ENCODE results near the gene FSTL4.

FSTL4 gene

GRCh38 chr5:133235696-133236426, 376.5 kb downstream of the FSTL4 start:
- no peak for DNase-seq (ENCODE audit: low spot score)
- no peak for TF ChIP-seq CTCF (IDR thresholded peaks at IDR 0.05; ENCODE audit: borderline replicate concordance, control extremely low read depth, extremely low read depth, insufficient read depth, missing control alignments)
- in situ Hi-C loops (cut with MboI; ENCODE audit: low sequenced_read_pairs, unreplicated experiment), result no loop called here

DNA sequence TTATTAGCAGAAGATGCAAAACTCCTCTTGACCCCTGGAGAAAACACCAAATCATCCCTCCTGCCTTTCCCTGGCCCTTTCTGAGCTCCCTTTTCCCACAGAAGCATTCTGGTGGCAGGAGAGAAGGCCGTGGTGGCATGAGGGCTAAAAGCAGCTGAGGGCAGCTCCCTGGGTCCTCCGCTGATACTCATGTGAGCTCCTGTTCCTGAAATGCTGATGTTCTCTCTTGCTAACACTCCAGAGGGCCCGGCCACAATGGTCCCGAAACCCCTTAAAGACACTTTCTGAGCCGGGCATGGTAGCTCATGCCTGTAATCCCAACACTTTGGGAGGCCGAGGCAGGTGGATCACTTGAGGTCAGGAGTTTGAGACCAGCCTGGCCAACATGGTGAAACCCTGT, 377.4 kb downstream of the FSTL4 start:
- no peak for TF ChIP-seq CTCF (IDR thresholded peaks at IDR 0.05; ENCODE audit: borderline replicate concordance, control extremely low read depth, extremely low read depth, insufficient read depth, missing control alignments)
- in situ Hi-C loops (cut with MboI; ENCODE audit: low sequenced_read_pairs, unreplicated experiment), result no loop called here
- DNase-seq (ENCODE audit: low spot score), result no peak

GRCh38 chr5:133234273-133234672, 378.1 kb downstream of the FSTL4 start:
- TF ChIP-seq CTCF (IDR thresholded peaks at IDR 0.05; ENCODE audit: borderline replicate concordance, control extremely low read depth, extremely low read depth, insufficient read depth, missing control alignments), result no peak
- DNase-seq (ENCODE audit: low spot score), result no peak
- in situ Hi-C loops (cut with MboI; ENCODE audit: low sequenced_read_pairs, unreplicated experiment), result no loop called here

DNA sequence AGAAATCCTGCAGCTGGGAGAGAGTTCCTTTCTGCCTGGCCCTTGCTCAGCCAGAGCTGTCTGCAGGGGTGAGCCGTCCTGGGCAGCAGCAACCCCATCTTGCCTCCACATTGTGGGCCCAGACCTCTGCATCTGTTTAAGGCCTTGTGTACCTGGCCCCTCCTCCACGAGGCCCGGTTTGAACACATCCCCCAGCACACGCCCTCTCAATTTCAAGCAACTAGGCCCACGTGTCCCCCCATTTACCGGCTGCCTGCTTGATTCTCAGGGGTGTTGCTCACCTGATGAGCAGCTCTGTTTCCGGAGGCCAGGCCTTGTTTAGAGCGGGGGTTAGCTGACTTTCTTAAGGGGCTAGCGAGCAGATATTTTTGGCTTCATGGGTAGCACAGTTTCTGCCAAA, 378.7 kb downstream of the FSTL4 start:
- no peak for TF ChIP-seq CTCF (IDR thresholded peaks at IDR 0.05; ENCODE audit: borderline replicate concordance, control extremely low read depth, extremely low read depth, insufficient read depth, missing control alignments)
- DNase-seq (ENCODE audit: low spot score), result no peak
- in situ Hi-C loops (cut with MboI; ENCODE audit: low sequenced_read_pairs, unreplicated experiment), result no loop called here

GRCh38 chr5:133232911-133233310, 379.4 kb downstream of the FSTL4 start:
- TF ChIP-seq CTCF (IDR thresholded peaks at IDR 0.05; ENCODE audit: borderline replicate concordance, control extremely low read depth, extremely low read depth, insufficient read depth, missing control alignments), result no peak
- in situ Hi-C loops (cut with MboI; ENCODE audit: low sequenced_read_pairs, unreplicated experiment), result no loop called here
- no peak for DNase-seq (ENCODE audit: low spot score)

DNA sequence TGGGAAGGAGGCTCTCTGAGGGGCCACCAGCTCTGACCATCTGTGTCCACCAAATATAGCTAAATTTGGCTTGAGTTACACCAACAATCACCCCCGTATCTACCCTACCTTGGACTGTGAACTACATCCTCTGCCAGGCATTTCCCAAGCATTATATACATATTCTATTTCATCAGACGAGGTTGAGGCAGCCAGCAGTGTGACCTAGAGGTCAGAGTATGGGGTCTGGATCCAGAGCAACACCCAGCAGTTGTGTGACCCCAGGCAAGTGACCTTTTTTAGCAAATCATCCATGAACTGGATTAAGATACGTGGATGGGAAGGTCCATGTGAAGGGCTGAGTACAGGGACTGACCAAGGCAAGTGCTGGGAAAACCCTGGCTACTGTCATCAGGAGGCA, 379.9 kb downstream of the FSTL4 start:
- DNase-seq (ENCODE audit: low spot score), result no peak
- no peak for TF ChIP-seq CTCF (IDR thresholded peaks at IDR 0.05; ENCODE audit: borderline replicate concordance, control extremely low read depth, extremely low read depth, insufficient read depth, missing control alignments)
- in situ Hi-C loops (cut with MboI; ENCODE audit: low sequenced_read_pairs, unreplicated experiment), result no loop called here

Data from GM13976 (cell line).